ENCODE measurements around the gene UNC13C.

GRCh38 chr15:54101664-54102270, 123.5 kb downstream of the UNC13C start:
- TF ChIP-seq CTCF (IDR thresholded peaks at IDR 0.05) (no peak), POLR2A (IDR thresholded peaks at IDR 0.05) (no peak)
